Prostate gland (tissue), 2 donors: ENCODE data around the gene TRNP1.

Source experiments
- CTCF ChIP-seq, 4 experiments: fragments of 200-600 bp in 2 of 4; fragments of 450-650 bp in 2 of 4; sonication (generic) in 2 of 4; IDR thresholded peaks; 1 replicate in 3 of 4; 2 replicates in 1 of 4; pipeline ENCODE4 v1.5.1; 2016 to 2019; ENCODE audit warnings: antibody characterized with exemption in 4 of 4, mild to moderate bottlenecking in 2 of 4, moderate library complexity in 2 of 4
- POLR2A ChIP-seq: fragments of 450-650 bp; IDR thresholded peaks from one replicate; pipeline ENCODE4 v1.6.1; 2016; ENCODE audit warnings: antibody characterized with exemption, mild to moderate bottlenecking
- POLR2AphosphoS5 ChIP-seq: sonication (generic); formaldehyde crosslinking; IDR thresholded peaks from one replicate; pipeline ENCODE4 v1.6.1; 2017; ENCODE audit warnings: antibody characterized with exemption

- TF ChIP-seq POLR2A (no peak), CTCF (IDR thresholded peaks at IDR 0.05) (no peak), POLR2AphosphoS5 (no peak)
These were observed 6.8 kb downstream of the TRNP1 start for GRCh38 chr1:27000090-27000816.
